Heart right ventricle (tissue), 16 donors: ENCODE results near the gene SCN4B. TPM values are rescaled to one million over a fixed set of nuclear protein-coding genes. Genes with fewer than 3 reads are reported as not detected.

Source experiments
- ATAC-seq, 8 donors: fragments of 200-7000 bp; cut with Tn5 transposase; one replicate each; pipeline ENCODE4 v1.9.1; 2020; ENCODE audit warnings: mild to moderate bottlenecking in 8 of 8, moderate library complexity in 8 of 8, moderate number of reproducible peaks in 1 of 8
- DNase-seq, 2 donors: peaks; one replicate each; pipeline ENCODE4 v3.0.0-alpha.2; 2020
- H3K27ac ChIP-seq, 10 donors: fragments of 200-600 bp; sonication (generic) in 2 of 10; one replicate each; pipeline versions ENCODE4 v1.5.0 to v1.8.0; 2020 to 2022; ENCODE audit warnings: mild to moderate bottlenecking in 3 of 10
- H3K27me3 ChIP-seq, 7 donors: fragments of 200-600 bp; one replicate each; pipeline ENCODE4 v1.8.0; 2021 to 2022; ENCODE audit warnings: mild to moderate bottlenecking in 2 of 7
- H3K36me3 ChIP-seq, 9 donors: fragments of 200-600 bp; sonication (generic) in 1 of 9; one replicate each; pipeline versions ENCODE4 v1.5.0 to v1.8.0; 2020 to 2022; ENCODE audit warnings: mild to moderate bottlenecking in 2 of 9
- H3K4me1 ChIP-seq, 9 donors: fragments of 200-600 bp; sonication (generic) in 1 of 9; one replicate each; pipeline versions ENCODE4 v1.5.0 to v1.8.0; 2020 to 2022; ENCODE audit warnings: mild to moderate bottlenecking in 4 of 9
- H3K4me3 ChIP-seq, 10 donors: fragments of 200-600 bp; sonication (generic) in 2 of 10; one replicate each; pipeline versions ENCODE4 v1.5.0 to v1.8.0; 2020 to 2022; ENCODE audit warnings: mild to moderate bottlenecking in 7 of 10, moderate library complexity in 2 of 10
- H3K9me3 ChIP-seq, 11 donors: fragments of 200-600 bp in 10 of 11; sonication (generic) in 2 of 11; one replicate each; pipeline versions ENCODE4 v1.5.0 to v1.8.0; 2013 to 2022; ENCODE audit warnings: mild to moderate bottlenecking in 2 of 11, control low read depth in 1 of 11, moderate library complexity in 1 of 11
- CTCF ChIP-seq, 9 donors: fragments of 200-600 bp; sonication (generic) in 2 of 9; IDR thresholded peaks; one replicate each; pipeline versions ENCODE4 v1.5.0 to v1.8.0; 2021 to 2022; ENCODE audit warnings: antibody characterized with exemption in 9 of 9, mild to moderate bottlenecking in 5 of 9, moderate library complexity in 1 of 9
- WGBS, 2 donors: extraction: QIAGEN DNeasy Blood & Tissue Kit; methylation state at CpG; one replicate each; pipeline ENCODE4 v1.1.7; 2013; ENCODE audit warnings: inconsistent platforms in 1 of 2; 5-methylcytosine and 5-hydroxymethylcytosine counted together
- intact Hi-C, 10 donors: fragments of 100-400 bp; cut with DNase I; formaldehyde crosslinking; loops; one replicate each; pipeline versions ENCODE4 v1.11.1 to v1.14.2; 2022
- polyA plus RNA-seq, 2 donors: library from polyadenylated mRNA; stranded (reverse); fragments of 200-250 nt; gene quantifications; one replicate each; pipeline ENCODE4 v1.2.3, GENCODE V29; 2013
- total RNA-seq, 10 donors: library from RNA; stranded (reverse); fragmentation: NEBNext Ultra II Directional in 3 of 10; extraction: Animal tissue kit (Norgen Biotek cat#: 25700) in 3 of 10; gene quantifications; one replicate each; pipeline versions ENCODE4 v1.2.1 to v1.2.4, GENCODE V29; 2021 to 2023
- donor health status: Arrhythmogenic right ventricular cardiomyopathy.
- donor health status: ischemic (EF 13 %, LVEDD 7.1; RV severe dilation, severe dysfunction).
- donor health status: healthy with polysubstance abuse.
- donor health status: DM: no; HTN: yes; CAD: no.
- donor health status: DM: no; HTN: no; CAD: no.
- donor health status: ischemic (EF 25% LVEDD 6.9; RV normal size, moderate dysfunction).
- donor health status: ischemic (EF 25% LVEDD 5.7; RV mildly dilated, moderate dysfunction).
- donor health status: healthy.
- donor health status: DM: yes; HTN: yes; CAD: no.
- donor health status: Ischemic cardiomyopathy.
- donor health status: ischemic (EF 35%, LVEDD 5.7; RV mildly dilated, moderate dysfunction).
- donor health status: nonischemic (EF 11% LVEDD 7.7; RV severe dilation, severe dysfunction).
- donor health status: DM: yes; HTN: yes; CAD: no.
- donor health status: PGD.
- donor health status: ischemic (EF 29% LVEDD 5.4; RV normal size, mild dysfunction).
- donor health status: nonischemic (EF 23%, LVEDD 6.1; RV moderate dilation, normal function).

The SCN4B gene
- total and polyA plus RNA-seq, 12 donors, result 5.4 to 17.5 (median 9.2) TPM

DNA sequence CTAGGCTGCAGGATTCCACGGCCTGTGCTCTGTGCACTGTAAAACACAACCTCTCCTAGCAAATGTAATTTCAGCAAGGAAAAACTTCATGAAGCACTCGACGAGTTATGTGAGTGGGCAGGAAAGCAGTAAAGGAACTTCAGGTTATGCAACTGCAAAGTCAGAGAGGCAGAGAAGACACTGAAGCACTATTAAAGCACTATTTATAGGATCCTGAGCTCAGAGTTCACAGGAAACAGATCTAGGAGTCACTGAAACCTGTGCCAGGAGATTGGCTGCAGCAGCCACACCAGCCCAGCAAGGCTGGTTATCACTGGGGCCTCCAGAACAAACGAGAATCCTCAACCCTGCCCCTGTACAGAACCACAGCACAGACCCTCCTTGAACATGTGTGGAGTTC lies 68.4 kb downstream of the SCN4B start:
- intact Hi-C loops, result no loop called here
- Histone ChIP-seq H3K27me3 (no peaks in the 10 kb centered on the region), H3K36me3 (no peaks in the 10 kb centered on the region), H3K27ac (peak overlapping the region in 9 of 10 donors; percentile 3 to 86 (median 64)), H3K4me3 (no peak overlapping the region), H3K9me3 (peaks cover 0 to 20% (median 0%) of the 10 kb centered on the region in 11 donors), H3K4me1 (peaks cover 0 to 35% (median 20%) of the 10 kb centered on the region in 9 donors)
- DNase-seq (peak in 1 of 2 donors; percentile 43), ATAC-seq (peak; percentile 44 to 89 (median 78))
- TF ChIP-seq CTCF (IDR thresholded peaks at IDR 0.05), result no peak
- 14 to 18% methylated on average over 4 of the region's 4 CpGs for WGBS, 2 donors

Other genes with a start within 250 kb of the SCN4B start
- under 1 TPM in 3 of 10 donors, not detected in 7; 0.07 to 0.32 (median 0.18) TPM for gene TMPRSS13, start 223.4 kb downstream of the SCN4B start, total RNA-seq
- under 1 TPM; 0.03 to 0.22 TPM for gene TMPRSS13, start 223.4 kb downstream of the SCN4B start, polyA plus RNA-seq
- gene IL10RA, start 166.4 kb downstream of the SCN4B start, total RNA-seq, result 10 to 100 TPM in 2 of 10 donors, 1 to 10 TPM in 8; 2.5 to 29.9 (median 3.8) TPM
- gene IL10RA, start 166.4 kb downstream of the SCN4B start, polyA plus RNA-seq, result 1 to 10 TPM; 2.0 to 4.0 TPM
- gene TMPRSS4, start 75.7 kb downstream of the SCN4B start, total RNA-seq, result 1 to 10 TPM in 2 of 10 donors, under 1 TPM in 1, not detected in 7; 0.34 to 1.4 (median 1.3) TPM
- under 1 TPM in 1 of 2 donors, not detected in 1; 0.36 TPM for gene TMPRSS4, start 75.7 kb downstream of the SCN4B start, polyA plus RNA-seq
- gene SMIM35, start 65.9 kb downstream of the SCN4B start, total RNA-seq, result not detected
- gene SMIM35, start 65.9 kb downstream of the SCN4B start, polyA plus RNA-seq, result not detected
- 10 to 100 TPM in 8 of 10 donors, 1 to 10 TPM in 2; 5.3 to 26.7 (median 20.9) TPM for gene SCN2B, start 23.8 kb upstream of the SCN4B start, total RNA-seq
- 1 to 10 TPM; 2.9 to 6.6 TPM for gene SCN2B, start 23.8 kb upstream of the SCN4B start, polyA plus RNA-seq
- gene JAML, start 72.2 kb upstream of the SCN4B start, total RNA-seq, result 10 to 100 TPM in 1 of 10 donors, 1 to 10 TPM in 8, under 1 TPM in 1; 0.50 to 19.5 (median 2.1) TPM
- 1 to 10 TPM; 1.2 to 2.3 TPM for gene JAML, start 72.2 kb upstream of the SCN4B start, polyA plus RNA-seq
- 1 to 10 TPM; 1.9 to 4.2 (median 2.7) TPM for gene MPZL3, start 99.5 kb upstream of the SCN4B start, total RNA-seq
- gene MPZL3, start 99.5 kb upstream of the SCN4B start, polyA plus RNA-seq, result 1 to 10 TPM; 1.7 to 2.3 TPM
- gene MPZL2, start 111.5 kb upstream of the SCN4B start, total RNA-seq, result 10 to 100 TPM in 8 of 10 donors, 1 to 10 TPM in 2; 4.0 to 23.4 (median 13.0) TPM
- gene MPZL2, start 111.5 kb upstream of the SCN4B start, polyA plus RNA-seq, result 1 to 10 TPM; 8.7 to 8.8 TPM
- gene CD3E, start 151.9 kb upstream of the SCN4B start, total RNA-seq, result 10 to 100 TPM in 1 of 10 donors, 1 to 10 TPM in 1, under 1 TPM in 6, not detected in 2; 0.17 to 12.2 (median 0.59) TPM
- gene CD3E, start 151.9 kb upstream of the SCN4B start, polyA plus RNA-seq, result under 1 TPM; 0.37 to 0.62 TPM
- gene CD3D, start 189.9 kb upstream of the SCN4B start, total RNA-seq, result 1 to 10 TPM in 3 of 10 donors, under 1 TPM in 2, not detected in 5; 0.31 to 6.3 (median 1.1) TPM
- under 1 TPM in 1 of 2 donors, not detected in 1; 0.54 TPM for gene CD3D, start 189.9 kb upstream of the SCN4B start, polyA plus RNA-seq
- 1 to 10 TPM in 1 of 10 donors, under 1 TPM in 5, not detected in 4; 0.21 to 5.7 (median 0.41) TPM for gene CD3G, start 191.5 kb upstream of the SCN4B start, total RNA-seq
- under 1 TPM in 1 of 2 donors, not detected in 1; 0.06 TPM for gene CD3G, start 191.5 kb upstream of the SCN4B start, polyA plus RNA-seq
- 10 to 100 TPM; 38.4 to 46.4 (median 42.3) TPM for gene UBE4A, start 206.8 kb upstream of the SCN4B start, total RNA-seq
- 10 to 100 TPM; 12.7 to 22.8 TPM for gene UBE4A, start 206.8 kb upstream of the SCN4B start, polyA plus RNA-seq
- gene ATP5MG, start 248.8 kb upstream of the SCN4B start, total RNA-seq, result 100 to 1,000 TPM; 482 to 777 (median 688) TPM
- 100 to 1,000 TPM; 365 to 800 TPM for gene ATP5MG, start 248.8 kb upstream of the SCN4B start, polyA plus RNA-seq